ENCODE measurements around the gene KANTR.

The KANTR gene

GRCh38 chrX:53093748-53094581 is at the start of gene KANTR:
Gene KANTR (plus strand): TSS chrX:53094142. CDS start chrX:53124273, 30,131 bp downstream.
- DNase-seq (ENCODE audit: low read depth): peak; percentile 87

GRCh38 chrX:53044995-53045394 is 48.9 kb upstream of the KANTR start:
- no peak for DNase-seq (ENCODE audit: low read depth)

- DNase-seq (ENCODE audit: low read depth): no peak
Measured at GRCh38 chrX:53047228-53047627, 46.7 kb upstream of the KANTR start.

GRCh38 chrX:53048169-53049126 is 45.5 kb upstream of the KANTR start, which contains the start of gene GPR173:
Gene GPR173 (plus strand): TSS chrX:53048789. CDS start chrX:53076622, 27,833 bp downstream.
- DNase-seq (ENCODE audit: low read depth): peak; percentile 35

- no peak for DNase-seq (ENCODE audit: low read depth)
Measured at GRCh38 chrX:53049127-53049517, 44.8 kb upstream of the KANTR start.

- DNase-seq (ENCODE audit: low read depth): no peak
Measured at GRCh38 chrX:53050841-53051240, 43.1 kb upstream of the KANTR start.

GRCh38 chrX:53055244-53055849 is 38.6 kb upstream of the KANTR start:
- no peak for DNase-seq (ENCODE audit: low read depth)

GRCh38 chrX:53056292-53056691 is 37.6 kb upstream of the KANTR start:
- no peak for DNase-seq (ENCODE audit: low read depth)

- DNase-seq (ENCODE audit: low read depth): no peak
Measured at GRCh38 chrX:53065104-53065503, 28.8 kb upstream of the KANTR start.

- no peak for DNase-seq (ENCODE audit: low read depth)
Measured at GRCh38 chrX:53071064-53071463, 22.9 kb upstream of the KANTR start.

GRCh38 chrX:53071604-53072417 is 22.1 kb upstream of the KANTR start:
- DNase-seq (ENCODE audit: low read depth): peak; percentile 34

GRCh38 chrX:53072418-53073114 is 21.4 kb upstream of the KANTR start:
- no peak for DNase-seq (ENCODE audit: low read depth)

- no peak for DNase-seq (ENCODE audit: low read depth)
Measured at GRCh38 chrX:53073115-53073586, 20.8 kb upstream of the KANTR start.

GRCh38 chrX:53075011-53075410 is 18.9 kb upstream of the KANTR start:
- DNase-seq (ENCODE audit: low read depth): no peak

- no peak for DNase-seq (ENCODE audit: low read depth)
Measured at GRCh38 chrX:53076671-53077070, 17.3 kb upstream of the KANTR start.

- DNase-seq (ENCODE audit: low read depth): no peak
Measured at GRCh38 chrX:53077207-53078197, 16.4 kb upstream of the KANTR start.

- no peak for DNase-seq (ENCODE audit: low read depth)
Measured at GRCh38 chrX:53078943-53079342, 15.0 kb upstream of the KANTR start.

GRCh38 chrX:53080628-53081580 is 13.0 kb upstream of the KANTR start:
- DNase-seq (ENCODE audit: low read depth): no peak
